Measurements from ENCODE around the gene PIK3R6. TPM values are rescaled to one million over a fixed set of nuclear protein-coding genes. Genes with fewer than 3 reads are reported as not detected.

PIK3R6 gene
- polyA plus RNA-seq, 1 donor (not counting 4 experiments of a cell fraction or from before 2014, with no cell fraction given): 0.03 TPM

DNA sequence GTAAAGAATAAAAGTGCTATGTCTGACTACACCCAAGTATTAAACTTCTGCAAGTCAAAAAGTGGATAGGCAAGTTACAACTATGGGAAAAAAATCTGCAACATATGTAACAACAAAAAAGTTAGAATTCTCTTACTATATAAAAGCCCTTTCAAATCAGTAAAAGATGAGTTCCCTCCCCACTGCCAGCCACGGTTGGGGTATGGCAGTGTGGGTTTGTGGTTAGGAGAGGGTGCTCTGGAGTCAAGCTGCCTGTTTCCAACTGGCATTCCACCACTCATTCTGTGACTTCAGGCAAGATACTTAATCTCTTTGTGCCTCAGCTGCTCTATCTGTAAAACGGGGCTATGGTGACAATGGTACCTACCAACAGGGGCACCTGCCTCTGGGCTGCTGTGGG lies 41.7 kb downstream of the PIK3R6 start:
- no peaks in the 10 kb centered on the region for H3K27me3 ChIP-seq (ENCODE audit: control insufficient read depth, extremely low read depth, insufficient read depth, low read length)
- DNase-seq (ENCODE audit: low read depth, low spot score): no peak
- no peak overlapping the region for H3K9ac ChIP-seq (ENCODE audit: control insufficient read depth, extremely low read depth, insufficient read depth, low read length)
- H3K9me1 ChIP-seq (ENCODE audit: control insufficient read depth, extremely low read depth, insufficient read depth, low read length): no peaks in the 10 kb centered on the region
- FAIRE-seq: no peak
- no peak overlapping the region for H3K4me3 ChIP-seq (ENCODE audit: control insufficient read depth in 2 of 3, extremely low read depth in 1 of 3, insufficient read depth in 2 of 3, low read depth in 1 of 3, low read length in 3 of 3)
- H3K9me3 ChIP-seq (ENCODE audit: control insufficient read depth, low read depth, low read length): peaks cover 2% of the 10 kb centered on the region
- dilution Hi-C loops (cut with MboI; ENCODE audit: extremely low pct_ligation_motif_present, low sequenced_read_pairs): no loop called here
- H3K4me1 ChIP-seq (ENCODE audit: control insufficient read depth, extremely low read depth, insufficient read depth, low read length): no peaks in the 10 kb centered on the region
- H4K20me1 ChIP-seq (ENCODE audit: control insufficient read depth, extremely low read depth, insufficient read depth, low read length): no peaks in the 10 kb centered on the region
- no peak overlapping the region for H3K27ac ChIP-seq (ENCODE audit: control insufficient read depth, insufficient read depth, low read length)
- H2AFZ ChIP-seq (ENCODE audit: control insufficient read depth, low read length): no peak overlapping the region
- no peak for TF ChIP-seq EZH2 (IDR thresholded peaks at IDR 0.05; ENCODE audit: low read length)
- TF ChIP-seq, protein P1, sequence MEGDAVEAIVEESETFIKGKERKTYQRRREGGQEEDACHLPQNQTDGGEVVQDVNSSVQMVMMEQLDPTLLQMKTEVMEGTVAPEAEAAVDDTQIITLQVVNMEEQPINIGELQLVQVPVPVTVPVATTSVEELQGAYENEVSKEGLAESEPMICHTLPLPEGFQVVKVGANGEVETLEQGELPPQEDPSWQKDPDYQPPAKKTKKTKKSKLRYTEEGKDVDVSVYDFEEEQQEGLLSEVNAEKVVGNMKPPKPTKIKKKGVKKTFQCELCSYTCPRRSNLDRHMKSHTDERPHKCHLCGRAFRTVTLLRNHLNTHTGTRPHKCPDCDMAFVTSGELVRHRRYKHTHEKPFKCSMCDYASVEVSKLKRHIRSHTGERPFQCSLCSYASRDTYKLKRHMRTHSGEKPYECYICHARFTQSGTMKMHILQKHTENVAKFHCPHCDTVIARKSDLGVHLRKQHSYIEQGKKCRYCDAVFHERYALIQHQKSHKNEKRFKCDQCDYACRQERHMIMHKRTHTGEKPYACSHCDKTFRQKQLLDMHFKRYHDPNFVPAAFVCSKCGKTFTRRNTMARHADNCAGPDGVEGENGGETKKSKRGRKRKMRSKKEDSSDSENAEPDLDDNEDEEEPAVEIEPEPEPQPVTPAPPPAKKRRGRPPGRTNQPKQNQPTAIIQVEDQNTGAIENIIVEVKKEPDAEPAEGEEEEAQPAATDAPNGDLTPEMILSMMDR (optimal IDR thresholded peaks at IDR 0.05 in 1 of 3, IDR thresholded peaks at IDR 0.05 in 1 of 3, conservative IDR thresholded peaks at IDR 0.05 in 1 of 3; ENCODE audit: extremely low read depth in 1 of 3, insufficient read depth in 2 of 3, low read length in 3 of 3): no peak
- H3K36me3 ChIP-seq (ENCODE audit: control insufficient read depth in 2 of 2, extremely low read depth in 1 of 2, insufficient read depth in 2 of 2, low read length in 2 of 2): no peaks in the 10 kb centered on the region
- H3K79me2 ChIP-seq (ENCODE audit: control insufficient read depth, insufficient read depth, low read length): no peaks in the 10 kb centered on the region
- H3K4me2 ChIP-seq (ENCODE audit: control insufficient read depth, extremely low read depth, insufficient read depth, low read depth, low read length): no peak overlapping the region

DNA sequence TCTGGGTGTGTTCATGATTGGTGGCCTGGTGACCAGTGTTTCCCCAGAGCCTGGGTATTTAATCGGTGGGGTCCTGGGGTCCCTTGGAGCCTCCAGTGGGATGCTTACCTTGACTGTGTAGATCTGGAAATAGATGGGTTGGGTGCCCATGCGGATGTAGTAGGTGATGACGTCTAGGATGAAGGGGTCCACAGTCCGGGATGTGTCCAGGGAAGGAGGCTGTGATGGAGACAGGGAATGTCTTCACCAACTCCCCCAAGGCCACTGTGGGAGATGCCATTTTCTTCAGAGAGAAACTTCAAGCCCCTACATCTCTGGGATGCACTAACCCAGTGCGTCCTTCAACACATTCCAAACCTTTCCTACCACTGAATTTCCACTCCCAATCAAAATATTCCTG lies 44.2 kb downstream of the PIK3R6 start:
- dilution Hi-C loops (cut with MboI; ENCODE audit: extremely low pct_ligation_motif_present, low sequenced_read_pairs): no loop called here
- FAIRE-seq (no peak), DNase-seq (ENCODE audit: low read depth, low spot score) (no peak)
- H3K4me1 ChIP-seq (ENCODE audit: control insufficient read depth, extremely low read depth, insufficient read depth, low read length): no peaks in the 10 kb centered on the region
- no peaks in the 10 kb centered on the region for H4K20me1 ChIP-seq (ENCODE audit: control insufficient read depth, extremely low read depth, insufficient read depth, low read length)
- no peak overlapping the region for H3K9ac ChIP-seq (ENCODE audit: control insufficient read depth, extremely low read depth, insufficient read depth, low read length)
- H3K27me3 ChIP-seq (ENCODE audit: control insufficient read depth, extremely low read depth, insufficient read depth, low read length): no peaks in the 10 kb centered on the region
- no peaks in the 10 kb centered on the region for H3K9me1 ChIP-seq (ENCODE audit: control insufficient read depth, extremely low read depth, insufficient read depth, low read length)
- no peaks in the 10 kb centered on the region for H3K9me3 ChIP-seq (ENCODE audit: control insufficient read depth, low read depth, low read length)
- no peak overlapping the region for H2AFZ ChIP-seq (ENCODE audit: control insufficient read depth, low read length)
- no peak for TF ChIP-seq EZH2 (IDR thresholded peaks at IDR 0.05; ENCODE audit: low read length)
- TF ChIP-seq, protein P1 (optimal IDR thresholded peaks at IDR 0.05 in 1 of 3, IDR thresholded peaks at IDR 0.05 in 1 of 3, conservative IDR thresholded peaks at IDR 0.05 in 1 of 3; ENCODE audit: extremely low read depth in 1 of 3, insufficient read depth in 2 of 3, low read length in 3 of 3): no peak
- H3K4me3 ChIP-seq (ENCODE audit: control insufficient read depth in 2 of 3, extremely low read depth in 1 of 3, insufficient read depth in 2 of 3, low read depth in 1 of 3, low read length in 3 of 3): no peak overlapping the region
- no peak overlapping the region for H3K27ac ChIP-seq (ENCODE audit: control insufficient read depth, insufficient read depth, low read length)
- H3K79me2 ChIP-seq (ENCODE audit: control insufficient read depth, insufficient read depth, low read length): no peaks in the 10 kb centered on the region
- no peaks in the 10 kb centered on the region for H3K36me3 ChIP-seq (ENCODE audit: control insufficient read depth in 2 of 2, extremely low read depth in 1 of 2, insufficient read depth in 2 of 2, low read length in 2 of 2)
- no peak overlapping the region for H3K4me2 ChIP-seq (ENCODE audit: control insufficient read depth, extremely low read depth, insufficient read depth, low read depth, low read length)
